Measurements from ENCODE around the gene OXCT2.

The OXCT2 gene

DNA sequence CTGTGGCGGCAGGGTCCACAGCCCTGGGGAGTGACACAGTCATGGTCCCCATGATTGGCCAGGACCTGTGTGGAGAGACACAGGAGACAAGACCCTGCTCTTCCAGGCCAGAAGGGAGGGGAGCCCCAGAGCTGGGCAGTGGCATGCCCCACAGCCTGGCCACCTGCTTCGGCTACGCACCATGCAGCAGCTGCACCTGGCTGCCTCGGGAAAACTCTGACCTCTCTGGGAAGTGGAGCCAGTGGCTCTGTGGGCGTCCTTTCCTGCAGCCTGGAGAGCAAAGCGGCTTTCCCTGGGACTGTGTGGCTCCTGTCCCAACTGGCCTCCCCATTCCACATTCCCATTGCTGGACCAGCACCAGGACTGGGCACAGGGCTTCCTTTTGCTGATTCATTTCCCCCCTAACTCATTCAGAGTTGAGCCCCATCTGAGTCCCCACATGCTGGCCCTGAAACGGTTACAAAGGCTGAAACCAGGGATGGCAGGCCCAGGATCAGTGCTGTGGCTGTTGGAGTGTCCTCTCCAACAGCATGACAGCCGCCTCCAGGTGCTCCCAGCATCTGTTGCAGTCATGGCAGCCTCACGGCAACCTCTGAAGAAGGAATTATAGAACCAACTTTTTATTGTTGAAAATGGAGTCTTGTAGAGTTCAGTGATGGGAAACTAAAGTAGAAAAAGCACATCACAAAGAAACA lies 15.0 kb downstream of the OXCT2 start:
- DNase-seq (ENCODE audit: low read depth) = no peak
- H3K4me3 ChIP-seq (ENCODE audit: low read length) = no peak overlapping the region
- TF ChIP-seq, protein P1, sequence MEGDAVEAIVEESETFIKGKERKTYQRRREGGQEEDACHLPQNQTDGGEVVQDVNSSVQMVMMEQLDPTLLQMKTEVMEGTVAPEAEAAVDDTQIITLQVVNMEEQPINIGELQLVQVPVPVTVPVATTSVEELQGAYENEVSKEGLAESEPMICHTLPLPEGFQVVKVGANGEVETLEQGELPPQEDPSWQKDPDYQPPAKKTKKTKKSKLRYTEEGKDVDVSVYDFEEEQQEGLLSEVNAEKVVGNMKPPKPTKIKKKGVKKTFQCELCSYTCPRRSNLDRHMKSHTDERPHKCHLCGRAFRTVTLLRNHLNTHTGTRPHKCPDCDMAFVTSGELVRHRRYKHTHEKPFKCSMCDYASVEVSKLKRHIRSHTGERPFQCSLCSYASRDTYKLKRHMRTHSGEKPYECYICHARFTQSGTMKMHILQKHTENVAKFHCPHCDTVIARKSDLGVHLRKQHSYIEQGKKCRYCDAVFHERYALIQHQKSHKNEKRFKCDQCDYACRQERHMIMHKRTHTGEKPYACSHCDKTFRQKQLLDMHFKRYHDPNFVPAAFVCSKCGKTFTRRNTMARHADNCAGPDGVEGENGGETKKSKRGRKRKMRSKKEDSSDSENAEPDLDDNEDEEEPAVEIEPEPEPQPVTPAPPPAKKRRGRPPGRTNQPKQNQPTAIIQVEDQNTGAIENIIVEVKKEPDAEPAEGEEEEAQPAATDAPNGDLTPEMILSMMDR (IDR thresholded peaks at IDR 0.05; ENCODE audit: insufficient read depth, low read depth, low read length, missing control alignments) = no peak

DNA sequence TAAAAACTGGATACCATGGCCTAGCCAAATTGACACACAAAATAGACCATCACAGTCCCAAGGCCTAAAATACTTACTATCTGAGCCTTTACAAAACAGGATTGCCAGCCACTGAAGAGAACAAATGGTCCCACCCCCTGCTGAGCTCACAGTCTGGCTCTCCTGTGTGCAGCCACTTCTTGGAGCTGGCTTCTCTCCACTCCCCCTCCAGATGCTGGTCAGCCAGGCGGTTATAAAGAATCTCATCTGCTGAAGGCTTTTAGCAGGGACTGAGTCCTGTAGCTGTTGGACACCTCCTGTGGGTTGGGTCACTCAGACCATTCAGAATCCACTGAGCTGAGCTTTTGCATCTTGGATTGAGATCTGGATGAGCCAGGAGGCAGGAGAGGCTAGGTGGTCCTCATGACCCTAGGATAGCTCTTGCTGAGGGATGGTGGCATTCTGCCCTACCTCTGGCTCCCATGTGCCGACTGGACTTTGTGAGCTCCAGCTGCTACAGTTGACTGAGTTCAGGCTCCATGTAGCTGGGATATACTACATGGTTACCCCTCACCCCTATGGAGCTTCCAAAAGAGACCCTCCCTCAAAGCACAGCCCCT lies 16.1 kb downstream of the OXCT2 start:
- no peak for DNase-seq (ENCODE audit: low read depth)
- H3K4me3 ChIP-seq (ENCODE audit: low read length) = no peak overlapping the region
- TF ChIP-seq, protein P1 (IDR thresholded peaks at IDR 0.05; ENCODE audit: insufficient read depth, low read depth, low read length, missing control alignments) = no peak

DNA sequence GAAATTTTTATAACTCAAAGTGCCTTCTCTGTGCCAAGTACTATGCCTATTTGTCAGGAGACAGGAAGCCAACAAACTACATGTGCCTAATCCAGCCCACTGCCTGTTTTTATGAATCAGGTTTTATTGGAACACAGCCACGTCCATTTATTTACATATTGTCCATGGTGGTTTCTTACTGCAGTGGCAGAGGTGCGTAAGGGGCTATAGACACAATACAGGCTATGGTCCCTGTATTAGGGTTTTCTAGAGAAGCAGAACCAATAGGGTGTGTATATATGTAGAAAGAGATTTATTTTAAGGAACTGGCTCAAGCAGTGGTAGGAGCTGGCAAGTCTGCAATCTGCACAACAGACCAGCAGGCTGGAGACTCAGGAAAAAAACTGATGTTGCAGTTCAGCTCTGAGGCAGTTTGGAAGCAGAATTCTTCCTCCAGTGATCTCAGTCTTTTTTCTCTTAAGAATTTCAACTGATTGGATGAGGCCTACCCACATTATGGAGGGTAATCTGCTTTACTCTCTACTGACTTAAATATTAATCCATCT lies 17.1 kb downstream of the OXCT2 start:
- no peak overlapping the region for H3K4me3 ChIP-seq (ENCODE audit: low read length)
- DNase-seq (ENCODE audit: low read depth) = no peak
- TF ChIP-seq, protein P1 (IDR thresholded peaks at IDR 0.05; ENCODE audit: insufficient read depth, low read depth, low read length, missing control alignments) = no peak

DNA sequence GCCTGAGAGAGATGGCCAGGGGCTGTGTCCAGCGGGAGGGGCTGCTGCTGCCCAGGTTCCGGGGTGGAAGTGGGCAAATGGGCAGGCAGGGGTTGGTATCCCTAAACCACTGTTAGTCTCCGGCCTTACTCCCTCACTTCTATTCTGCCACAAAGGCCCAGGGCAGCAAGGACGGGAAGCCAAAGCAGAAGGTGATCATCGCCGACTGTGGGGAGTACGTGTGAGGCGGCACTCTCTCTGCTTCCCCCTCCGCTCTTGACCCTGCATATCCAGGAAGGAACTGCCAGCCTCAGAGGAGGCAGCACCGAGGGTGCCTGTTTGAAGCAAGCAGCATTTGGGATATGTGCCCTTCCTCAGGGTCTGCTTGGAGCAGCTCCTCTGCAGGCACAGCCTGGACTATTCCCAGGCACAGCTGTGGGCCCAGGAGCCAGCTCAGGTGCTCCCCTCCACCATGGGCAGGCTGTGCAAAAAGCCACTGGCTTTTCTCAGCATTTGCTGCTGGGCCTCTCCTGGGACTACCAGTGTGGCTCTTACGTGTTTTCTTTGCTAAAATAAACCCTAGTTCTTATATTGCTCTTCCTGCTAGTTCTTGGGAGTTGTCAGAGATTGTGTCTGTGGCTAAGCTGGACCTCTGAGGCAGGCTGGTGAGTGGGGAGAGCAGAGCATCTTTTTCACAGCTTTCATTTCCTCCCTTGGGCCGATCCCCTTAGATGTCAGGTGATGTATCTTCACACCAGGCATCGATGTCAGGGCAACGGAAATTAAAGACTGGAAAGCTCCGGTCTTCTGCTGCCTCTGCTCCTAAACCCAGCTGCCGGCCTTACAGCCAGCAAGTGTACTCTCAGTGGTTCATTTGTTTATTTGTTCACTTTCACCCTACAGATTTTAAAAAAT lies 17.8 kb downstream of the OXCT2 start:
- no peak overlapping the region for H3K4me3 ChIP-seq (ENCODE audit: low read length)
- no peak for DNase-seq (ENCODE audit: low read depth)
- TF ChIP-seq, protein P1 (IDR thresholded peaks at IDR 0.05; ENCODE audit: insufficient read depth, low read depth, low read length, missing control alignments) = no peak

DNA sequence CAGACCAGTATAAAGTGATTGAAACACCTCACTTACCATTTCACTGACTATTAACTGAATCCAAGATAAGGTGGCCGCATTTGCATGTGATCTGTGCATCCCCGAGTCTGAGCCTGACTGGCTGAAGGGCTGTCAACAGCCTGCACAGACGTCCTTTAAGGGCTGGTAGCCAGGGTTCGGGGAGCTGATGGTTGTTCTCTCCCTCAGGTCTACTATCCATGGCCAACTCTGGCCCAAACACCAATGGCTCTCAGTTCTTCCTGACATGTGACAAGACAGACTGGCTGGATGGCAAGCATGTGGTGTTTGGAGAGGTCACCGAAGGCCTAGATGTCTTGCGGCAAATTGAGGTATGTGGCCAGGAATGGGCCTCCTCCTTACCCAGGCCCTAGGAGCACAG lies 18.4 kb downstream of the OXCT2 start:
- TF ChIP-seq, protein P1 (IDR thresholded peaks at IDR 0.05; ENCODE audit: insufficient read depth, low read depth, low read length, missing control alignments) = no peak
- no peak overlapping the region for H3K4me3 ChIP-seq (ENCODE audit: low read length)
- no peak for DNase-seq (ENCODE audit: low read depth)

DNA sequence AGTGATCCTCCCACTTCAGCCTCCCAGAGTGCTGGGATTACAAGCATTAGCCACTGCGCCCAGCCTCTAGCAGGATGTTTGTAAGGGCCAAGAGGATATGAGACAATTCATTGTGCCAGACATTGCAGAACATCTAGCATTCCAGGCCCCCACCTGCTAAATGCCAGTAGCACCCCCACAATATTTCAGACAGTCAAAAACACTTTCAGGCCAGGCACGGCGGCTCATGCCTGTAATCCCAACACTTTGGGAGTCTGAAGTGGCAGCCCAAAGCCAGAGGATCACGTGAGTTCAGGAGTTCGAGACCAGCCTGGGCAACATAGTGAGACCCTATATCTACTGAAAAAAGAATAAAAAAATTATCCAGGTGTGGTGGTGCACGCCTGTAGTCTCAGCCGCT lies 19.6 kb downstream of the OXCT2 start:
- DNase-seq (ENCODE audit: low read depth) = no peak
- TF ChIP-seq, protein P1 (IDR thresholded peaks at IDR 0.05; ENCODE audit: insufficient read depth, low read depth, low read length, missing control alignments) = no peak
- no peak overlapping the region for H3K4me3 ChIP-seq (ENCODE audit: low read length)
